GM18526 (cell line): ENCODE results near the gene PIGZ.

Experiments
- POLR2A ChIP-seq: IDR thresholded peaks from 3 replicates; pipeline ENCODE4 v1.6.1; 2011; ENCODE audit not compliant: insufficient read length; ENCODE audit errors: extremely low read depth

Gene PIGZ

DNA sequence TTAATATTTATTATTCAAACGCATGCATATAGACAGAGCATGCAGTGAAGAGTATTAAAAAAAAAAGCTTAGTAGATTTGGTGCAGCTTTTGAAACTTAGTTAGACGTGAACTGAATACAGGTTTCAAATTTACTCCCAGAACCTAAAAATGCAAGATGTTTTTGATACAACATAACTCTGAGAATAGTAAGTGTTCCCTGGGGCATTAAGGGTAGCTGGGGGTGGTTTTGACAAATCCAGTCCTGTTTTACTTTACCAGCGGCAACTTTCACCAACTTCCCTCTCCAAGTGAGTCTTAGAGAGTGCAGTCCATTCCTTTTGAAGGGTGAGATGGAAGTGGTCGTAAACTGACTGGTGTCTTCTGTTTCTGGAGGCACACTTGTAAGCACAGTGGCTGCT, 37.5 kb downstream of the PIGZ start:
- no peak for TF ChIP-seq POLR2A

DNA sequence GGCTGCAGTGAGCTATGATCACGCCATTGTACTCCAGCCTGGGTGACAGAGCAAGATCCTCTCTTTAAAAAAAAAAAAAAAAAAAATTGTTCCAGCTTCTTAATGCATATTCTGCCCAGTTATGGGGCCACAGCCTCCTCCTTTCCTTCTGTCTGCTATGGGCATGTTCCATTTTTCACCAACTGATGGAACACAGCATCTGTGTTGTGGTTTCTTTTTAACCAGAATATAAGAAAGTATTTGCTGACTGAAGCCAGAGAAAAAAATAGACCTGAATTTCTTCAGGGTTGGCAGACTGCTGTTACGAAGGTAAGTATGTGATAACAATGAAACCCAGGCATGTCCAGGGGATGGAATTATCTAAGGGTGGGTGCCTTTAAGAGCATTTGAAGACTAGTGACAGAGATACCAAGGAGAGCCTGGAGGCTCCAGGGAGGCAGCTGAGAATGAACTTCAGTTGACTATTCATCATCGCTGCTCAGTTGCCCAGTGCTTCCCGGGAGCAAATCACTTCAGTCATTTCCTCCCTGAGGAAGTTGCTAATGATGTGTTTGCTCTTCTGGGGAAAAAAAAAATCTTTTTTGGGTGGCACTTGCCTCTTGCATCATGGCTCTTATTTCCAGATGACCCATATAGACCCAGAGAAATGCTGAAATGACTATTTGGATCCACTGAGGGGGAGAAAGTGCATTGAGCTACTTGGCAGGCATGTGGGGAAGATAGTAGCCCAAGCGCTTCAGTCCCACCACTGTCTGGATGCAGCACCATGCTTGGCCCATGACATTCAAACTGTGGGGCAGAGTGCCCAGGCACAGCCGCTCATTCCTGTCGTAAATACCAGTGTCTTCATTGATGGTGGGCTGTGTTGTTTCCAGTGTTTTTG, 40.8 kb downstream of the PIGZ start:
- no peak for TF ChIP-seq POLR2A

DNA sequence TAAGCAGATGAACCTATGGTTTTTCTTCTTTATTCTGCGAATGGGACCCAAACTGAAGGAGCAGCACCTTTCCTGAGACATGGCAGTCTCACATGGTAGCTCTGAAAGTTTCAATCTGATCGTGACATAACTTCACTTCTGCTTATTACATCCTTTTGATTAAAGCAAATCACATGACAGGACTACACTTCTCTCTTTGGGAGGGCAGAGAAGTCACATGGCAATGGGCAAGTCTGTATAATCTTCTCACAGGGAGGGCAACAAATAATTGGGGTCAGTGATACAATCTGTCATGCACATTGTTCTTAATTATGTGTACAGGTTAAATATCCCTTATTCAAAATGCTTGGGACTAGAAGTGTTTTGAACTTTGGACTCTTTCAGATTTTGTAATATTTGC, 47.9 kb downstream of the PIGZ start:
- TF ChIP-seq POLR2A = no peak

DNA sequence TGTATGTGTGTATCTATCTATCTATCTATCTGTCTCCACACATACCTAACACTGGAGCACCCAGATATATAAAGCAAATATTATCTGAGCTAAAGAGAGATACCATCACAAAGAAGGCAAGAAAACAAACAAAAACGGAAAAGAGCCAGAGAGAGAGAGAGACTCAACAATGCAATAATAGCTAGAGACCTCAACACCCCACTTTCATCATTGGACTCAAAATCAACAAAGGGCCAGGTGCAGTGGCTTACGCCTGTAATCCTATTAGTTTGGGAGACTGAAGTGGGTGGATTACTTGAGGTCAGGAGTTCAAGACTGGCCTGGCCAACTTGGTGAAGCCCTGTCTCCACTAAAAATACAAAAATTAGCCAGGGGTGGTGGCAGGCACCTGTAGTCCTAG, 49.7 kb downstream of the PIGZ start:
- no peak for TF ChIP-seq POLR2A

DNA sequence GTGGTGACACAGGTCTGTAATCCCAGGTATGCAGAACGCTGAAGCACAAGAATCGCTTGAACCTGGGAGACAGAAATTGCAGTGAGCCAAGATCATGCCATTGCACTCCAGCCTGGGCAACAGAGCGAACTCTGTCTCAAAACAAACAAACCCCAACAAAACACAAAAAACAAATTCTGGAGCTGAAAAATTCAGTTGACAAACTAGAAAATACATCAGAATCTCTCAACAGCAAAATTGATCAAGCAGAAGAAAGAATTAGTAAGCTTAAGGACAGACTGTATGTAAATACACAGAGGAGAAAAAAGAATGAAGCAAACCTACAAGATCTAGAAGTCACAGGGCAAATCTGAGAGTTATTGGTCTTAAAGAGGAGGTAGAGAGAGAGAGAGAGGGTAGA, 51.6 kb downstream of the PIGZ start:
- no peak for TF ChIP-seq POLR2A

DNA sequence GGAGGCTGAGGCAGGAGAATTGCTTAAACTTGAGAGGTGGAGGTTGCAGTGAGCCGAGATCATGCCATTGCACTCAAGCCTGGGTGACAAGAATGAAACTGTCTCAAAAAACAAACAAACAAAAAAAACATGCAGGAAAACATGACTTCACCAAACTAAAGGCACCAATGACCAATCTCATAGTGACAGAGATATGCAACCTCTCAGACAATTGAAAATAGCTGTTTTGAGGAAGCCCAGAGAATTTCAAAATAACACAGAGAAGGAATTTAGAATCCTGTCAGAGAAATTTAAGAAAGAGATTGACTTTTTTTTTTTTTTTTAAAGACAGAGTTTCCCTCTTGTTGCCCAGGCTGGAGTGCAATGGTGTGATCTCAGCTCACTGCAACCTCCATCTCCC, 52.4 kb downstream of the PIGZ start:
- TF ChIP-seq POLR2A = no peak

DNA sequence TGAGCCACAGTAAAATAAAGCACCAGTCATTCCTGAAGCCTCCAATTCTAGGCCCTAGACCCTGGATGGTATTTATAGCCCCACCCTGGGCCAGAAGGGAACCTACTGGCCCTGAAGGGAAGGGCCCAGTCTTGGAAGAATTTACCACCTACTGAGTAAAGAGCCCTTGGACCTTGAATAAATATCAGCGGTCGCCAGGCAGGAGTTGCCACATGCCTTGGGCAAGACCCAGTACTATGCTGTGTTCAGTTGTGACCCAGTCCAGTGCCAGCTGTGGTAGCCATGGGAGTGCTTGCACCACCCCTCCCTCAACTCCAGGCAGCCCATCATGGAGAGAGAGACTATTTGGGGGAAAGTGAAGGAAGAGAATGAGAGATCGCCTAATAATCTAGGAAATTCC, 53.3 kb downstream of the PIGZ start:
- TF ChIP-seq POLR2A = no peak

DNA sequence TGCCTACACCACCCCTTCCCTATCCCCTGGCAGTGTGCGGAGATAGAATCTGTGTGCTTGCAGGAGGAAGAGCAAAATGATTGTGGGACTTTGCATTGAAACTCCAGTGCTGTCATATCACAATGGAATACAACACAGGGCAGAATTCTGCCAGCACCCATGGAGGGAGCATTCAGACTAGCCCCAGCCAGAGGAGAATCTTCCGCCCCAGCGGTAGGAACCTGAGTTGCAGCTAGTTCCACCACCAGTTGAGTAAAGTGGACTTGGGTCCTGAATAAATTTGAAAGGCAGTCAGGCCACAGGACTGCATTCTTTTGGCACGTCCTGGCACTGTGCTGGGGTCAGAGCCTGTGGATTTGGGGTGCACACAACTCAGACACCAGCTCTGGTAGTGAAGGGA, 53.8 kb downstream of the PIGZ start:
- no peak for TF ChIP-seq POLR2A

DNA sequence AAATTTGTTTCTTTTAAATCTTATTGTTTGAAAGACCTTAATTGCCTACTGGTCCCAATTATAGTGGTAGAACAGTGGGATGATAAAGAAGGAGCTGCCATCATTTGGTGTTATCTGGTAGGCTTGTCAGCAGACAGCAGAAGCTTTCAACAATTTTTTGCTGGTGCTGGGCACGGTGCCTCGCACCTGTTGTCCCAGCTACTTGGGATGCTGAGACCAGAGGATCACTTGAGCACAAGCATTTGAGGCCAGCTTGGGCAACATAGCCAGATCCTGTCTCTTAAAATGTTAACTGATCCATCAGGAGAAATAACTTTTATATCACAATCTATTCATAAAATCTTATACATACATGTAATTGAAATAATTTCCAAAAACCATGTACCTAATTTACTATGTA, 64.9 kb downstream of the PIGZ start:
- no peak for TF ChIP-seq POLR2A

DNA sequence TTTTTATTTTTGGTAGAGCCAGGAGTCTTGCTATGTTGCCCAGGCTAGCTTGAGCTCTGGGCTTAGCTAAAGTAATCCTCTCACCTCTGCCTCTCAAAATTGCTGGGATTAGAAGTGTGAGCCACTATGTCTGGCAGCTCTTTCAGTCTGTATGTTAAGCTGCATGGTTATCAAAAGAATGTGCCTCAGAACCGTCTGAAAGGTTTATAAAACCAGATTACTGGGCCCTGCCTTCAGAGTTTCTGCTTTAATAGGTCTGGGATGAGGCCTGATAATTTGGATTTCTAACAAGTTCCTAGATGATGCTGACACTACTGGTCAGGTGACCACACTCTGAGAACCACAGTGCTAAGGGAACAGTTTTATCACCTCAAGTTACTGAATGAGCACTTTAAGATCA, 66.3 kb downstream of the PIGZ start:
- no peak for TF ChIP-seq POLR2A

DNA sequence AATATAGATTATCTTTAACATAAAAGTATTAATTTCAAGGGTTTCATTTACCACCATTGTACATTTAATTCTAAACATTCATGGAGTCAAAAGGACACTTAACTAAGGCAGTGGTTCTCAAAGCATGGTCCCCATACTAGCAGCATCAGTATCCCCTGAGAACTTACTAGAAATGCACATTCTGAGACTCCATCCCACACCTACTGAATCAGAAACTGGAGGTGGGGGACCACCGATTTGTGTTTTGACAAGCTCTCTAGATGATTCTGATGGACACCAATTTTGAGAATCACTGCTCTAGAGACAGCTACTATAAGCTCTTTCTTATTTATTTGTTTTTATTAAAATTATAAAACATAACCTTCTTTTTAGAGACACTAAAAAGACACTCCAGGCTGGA, 66.9 kb downstream of the PIGZ start:
- no peak for TF ChIP-seq POLR2A
